IMR-90 (cell line): Measurements from ENCODE around the gene SCNN1B.

Experiments used
- FOS ChIP-seq: fragments of 150-350 bp; IDR thresholded peaks from 2 replicates; pipeline ENCODE4 v1.6.1; 2016; ENCODE audit warnings: low read depth, low read length
- NFE2L2 ChIP-seq: fragments of 150-350 bp; IDR thresholded peaks from 2 replicates; pipeline ENCODE4 v1.6.1; 2016; ENCODE audit warnings: low read depth, mild to moderate bottlenecking, low read length
- POLR2A ChIP-seq: IDR thresholded peaks from 2 replicates; pipeline ENCODE4 v1.6.1; 2012; ENCODE audit warnings: mild to moderate bottlenecking, low read depth, low read length
- TF ChIP-seq, protein P1 (sequence below): fragments of 150-350 bp; IDR thresholded peaks from 2 replicates; pipeline ENCODE4 v1.6.1; 2017; ENCODE audit warnings: mild to moderate bottlenecking, antibody characterized with exemption, low read length, low read depth
- TF ChIP-seq, protein P2 (sequence below): conservative IDR thresholded peaks from 2 replicates; pipeline ENCODE4 v1.5.1; 2012; ENCODE audit warnings: mild to moderate bottlenecking, low read depth, low read length, improper control_type of control experiment

DNA sequence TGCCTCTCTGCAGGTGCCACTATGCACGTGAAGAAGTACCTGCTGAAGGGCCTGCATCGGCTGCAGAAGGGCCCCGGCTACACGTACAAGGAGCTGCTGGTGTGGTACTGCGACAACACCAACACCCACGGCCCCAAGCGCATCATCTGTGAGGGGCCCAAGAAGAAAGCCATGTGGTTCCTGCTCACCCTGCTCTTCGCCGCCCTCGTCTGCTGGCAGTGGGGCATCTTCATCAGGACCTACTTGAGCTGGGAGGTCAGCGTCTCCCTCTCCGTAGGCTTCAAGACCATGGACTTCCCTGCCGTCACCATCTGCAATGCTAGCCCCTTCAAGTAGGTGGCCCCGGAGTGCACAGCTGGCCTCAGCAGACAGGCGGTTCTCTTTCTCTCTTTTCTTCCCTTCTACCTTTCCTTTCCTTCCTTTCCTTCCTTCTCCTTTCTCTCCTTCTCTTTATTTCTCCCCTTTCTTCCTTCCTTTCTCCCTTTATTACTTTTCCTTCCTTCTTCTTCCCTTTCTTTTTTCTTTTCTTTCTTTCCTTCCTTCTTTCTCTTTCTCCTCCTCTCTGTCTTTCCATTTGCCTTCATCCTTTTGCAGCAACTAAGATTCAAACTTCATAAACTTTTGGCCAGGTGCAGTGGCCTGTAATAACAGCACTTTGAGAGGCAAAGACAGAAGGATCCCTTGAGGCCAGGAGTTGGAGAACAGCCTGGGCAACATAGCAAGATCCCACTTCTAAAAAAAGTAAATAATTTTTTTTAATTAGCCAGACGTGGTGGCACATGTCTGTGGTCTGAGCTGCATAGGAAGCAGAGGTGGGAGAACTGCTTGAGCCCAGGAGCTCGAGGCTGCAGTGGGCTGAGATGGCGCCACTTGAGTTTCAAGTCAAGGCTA, 46.7 kb downstream of the SCNN1B start:
- TF ChIP-seq, protein P1, sequence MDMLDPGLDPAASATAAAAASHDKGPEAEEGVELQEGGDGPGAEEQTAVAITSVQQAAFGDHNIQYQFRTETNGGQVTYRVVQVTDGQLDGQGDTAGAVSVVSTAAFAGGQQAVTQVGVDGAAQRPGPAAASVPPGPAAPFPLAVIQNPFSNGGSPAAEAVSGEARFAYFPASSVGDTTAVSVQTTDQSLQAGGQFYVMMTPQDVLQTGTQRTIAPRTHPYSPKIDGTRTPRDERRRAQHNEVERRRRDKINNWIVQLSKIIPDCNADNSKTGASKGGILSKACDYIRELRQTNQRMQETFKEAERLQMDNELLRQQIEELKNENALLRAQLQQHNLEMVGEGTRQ, result no peak
- TF ChIP-seq POLR2A (no peak), NFE2L2 (no peak), FOS (no peak)
- TF ChIP-seq, protein P2, sequence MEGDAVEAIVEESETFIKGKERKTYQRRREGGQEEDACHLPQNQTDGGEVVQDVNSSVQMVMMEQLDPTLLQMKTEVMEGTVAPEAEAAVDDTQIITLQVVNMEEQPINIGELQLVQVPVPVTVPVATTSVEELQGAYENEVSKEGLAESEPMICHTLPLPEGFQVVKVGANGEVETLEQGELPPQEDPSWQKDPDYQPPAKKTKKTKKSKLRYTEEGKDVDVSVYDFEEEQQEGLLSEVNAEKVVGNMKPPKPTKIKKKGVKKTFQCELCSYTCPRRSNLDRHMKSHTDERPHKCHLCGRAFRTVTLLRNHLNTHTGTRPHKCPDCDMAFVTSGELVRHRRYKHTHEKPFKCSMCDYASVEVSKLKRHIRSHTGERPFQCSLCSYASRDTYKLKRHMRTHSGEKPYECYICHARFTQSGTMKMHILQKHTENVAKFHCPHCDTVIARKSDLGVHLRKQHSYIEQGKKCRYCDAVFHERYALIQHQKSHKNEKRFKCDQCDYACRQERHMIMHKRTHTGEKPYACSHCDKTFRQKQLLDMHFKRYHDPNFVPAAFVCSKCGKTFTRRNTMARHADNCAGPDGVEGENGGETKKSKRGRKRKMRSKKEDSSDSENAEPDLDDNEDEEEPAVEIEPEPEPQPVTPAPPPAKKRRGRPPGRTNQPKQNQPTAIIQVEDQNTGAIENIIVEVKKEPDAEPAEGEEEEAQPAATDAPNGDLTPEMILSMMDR, result no peak
